HEK293T (cell line): ENCODE data around the gene TRIM5.
"Not testable (repeated sequence)": the region's sequence is repeated elsewhere in the genome, so short reads cannot be mapped to it uniquely, and the experiment has no call there.

Experiments
- CTCF ChIA-PET: fragments of 350-600 bp; formaldehyde crosslinking; extraction: SDS; loops from one replicate; lab custom pipeline; 2021; ENCODE audit warnings: antibody characterized with exemption, inconsistent platforms; lab: Yijun Ruan, JAX
- POLR2A ChIA-PET: fragments of 350-600 bp; formaldehyde crosslinking; extraction: SDS; loops from one replicate; lab custom pipeline; 2020; ENCODE audit warnings: antibody characterized with exemption, inconsistent platforms; lab: Yijun Ruan, JAX
- DNase-seq: peaks from one replicate; pipeline ENCODE4 v3.0.0; 2012; ENCODE audit warnings: mixed read lengths; ENCODE audit errors: extremely low spot score
- ARNT ChIP-seq: fragments of 450-650 bp; IDR thresholded peaks from 2 replicates; pipeline ENCODE4 v1.6.1; 2017; ENCODE audit warnings: mild to moderate bottlenecking
- BHLHE40 ChIP-seq: fragments of 450-650 bp; IDR thresholded peaks from 2 replicates; pipeline ENCODE4 v1.6.1; 2016; ENCODE audit warnings: mild to moderate bottlenecking, moderate library complexity, borderline replicate concordance
- CTBP1 ChIP-seq: fragments of 450-650 bp; IDR thresholded peaks from 2 replicates; pipeline ENCODE4 v1.6.1; 2016; ENCODE audit warnings: borderline replicate concordance
- ELF4 ChIP-seq: fragments of 450-650 bp; IDR thresholded peaks from 2 replicates; pipeline ENCODE4 v1.6.1; 2017; ENCODE audit warnings: antibody characterized with exemption
- FOXA1 ChIP-seq: fragments of 450-650 bp; IDR thresholded peaks from 2 replicates; pipeline ENCODE4 v1.6.1; 2016; ENCODE audit warnings: mild to moderate bottlenecking
- FOXK2 ChIP-seq: fragments of 450-650 bp; IDR thresholded peaks from 2 replicates; pipeline ENCODE4 v1.6.1; 2016; ENCODE audit warnings: mild to moderate bottlenecking
- FOXM1 ChIP-seq: fragments of 450-650 bp; IDR thresholded peaks from 2 replicates; pipeline ENCODE4 v1.6.1; 2017; ENCODE audit warnings: mild to moderate bottlenecking, borderline replicate concordance
- HDGF ChIP-seq: fragments of 450-650 bp; IDR thresholded peaks from 2 replicates; pipeline ENCODE4 v1.6.1; 2017; ENCODE audit warnings: antibody characterized with exemption, borderline replicate concordance
- L3MBTL2 ChIP-seq: fragments of 450-650 bp; conservative IDR thresholded peaks from 2 replicates; pipeline ENCODE4 v1.6.1; 2016; ENCODE audit warnings: mild to moderate bottlenecking
- LEF1 ChIP-seq: fragments of 450-650 bp; IDR thresholded peaks from 2 replicates; pipeline ENCODE4 v1.6.1; 2017; ENCODE audit warnings: mild to moderate bottlenecking, borderline replicate concordance
- NFRKB ChIP-seq: fragments of 450-650 bp; IDR thresholded peaks from 2 replicates; pipeline ENCODE4 v1.6.1; 2016; ENCODE audit warnings: mild to moderate bottlenecking, moderate library complexity
- SP1 ChIP-seq: fragments of 450-650 bp; IDR thresholded peaks from 2 replicates; pipeline ENCODE4 v1.6.1; 2017
- SUZ12 ChIP-seq: fragments of 450-650 bp; IDR thresholded peaks from 2 replicates; pipeline ENCODE4 v1.6.1; 2016; ENCODE audit warnings: mild to moderate bottlenecking
- TARDBP ChIP-seq: fragments of 450-650 bp; IDR thresholded peaks from 2 replicates; pipeline ENCODE4 v1.6.1; 2016
- ZNF384 ChIP-seq: fragments of 450-650 bp; IDR thresholded peaks from 2 replicates; pipeline ENCODE4 v1.6.1; 2016
- TF ChIP-seq, protein P1 (sequence below): fragments of 450-650 bp; IDR thresholded peaks from 2 replicates; pipeline ENCODE4 v1.6.1; 2016

Gene TRIM5

DNA sequence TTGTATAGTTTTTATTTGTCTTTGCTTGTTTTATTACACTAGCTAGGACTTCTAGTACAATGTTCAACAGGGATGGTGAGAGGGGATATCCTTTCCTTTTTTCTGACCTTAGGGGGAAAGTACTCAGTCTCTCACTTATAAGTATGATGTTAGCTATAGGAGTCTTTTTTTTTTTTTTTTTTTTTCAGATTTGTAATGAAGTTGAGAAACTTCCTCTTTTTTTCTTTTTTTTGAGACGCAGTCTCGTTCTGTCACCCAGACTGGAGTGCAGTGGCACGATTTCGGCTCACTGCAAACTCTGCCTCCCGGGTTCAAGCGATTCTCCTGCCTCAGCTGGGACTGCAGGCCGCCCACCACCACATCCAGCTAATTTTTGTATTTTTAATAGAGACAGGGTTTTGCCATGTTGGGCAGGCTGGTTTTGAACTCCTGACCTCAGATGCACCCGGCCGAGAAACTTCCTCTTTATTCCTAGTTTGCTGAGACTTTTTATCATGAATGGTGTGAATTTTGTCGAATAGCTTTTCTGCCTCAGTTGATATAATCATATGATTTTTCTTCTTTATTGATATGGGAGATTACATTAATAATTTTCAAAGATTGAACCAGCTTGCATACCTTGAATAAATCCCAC lies 15.7 kb upstream of the TRIM5 start:
- no peak for DNase-seq
- TF ChIP-seq SUZ12 (no peak), ARNT (no peak), BHLHE40 (no peak), ZNF384 (no peak), FOXK2 (no peak), SP1 (no peak), ELF4 (no peak), L3MBTL2 (no peak), FOXA1 (no peak), CTBP1 (no peak), NFRKB (no peak), LEF1 (no peak), HDGF (no peak), TARDBP (no peak), FOXM1 (no peak)
- TF ChIP-seq, protein P1, sequence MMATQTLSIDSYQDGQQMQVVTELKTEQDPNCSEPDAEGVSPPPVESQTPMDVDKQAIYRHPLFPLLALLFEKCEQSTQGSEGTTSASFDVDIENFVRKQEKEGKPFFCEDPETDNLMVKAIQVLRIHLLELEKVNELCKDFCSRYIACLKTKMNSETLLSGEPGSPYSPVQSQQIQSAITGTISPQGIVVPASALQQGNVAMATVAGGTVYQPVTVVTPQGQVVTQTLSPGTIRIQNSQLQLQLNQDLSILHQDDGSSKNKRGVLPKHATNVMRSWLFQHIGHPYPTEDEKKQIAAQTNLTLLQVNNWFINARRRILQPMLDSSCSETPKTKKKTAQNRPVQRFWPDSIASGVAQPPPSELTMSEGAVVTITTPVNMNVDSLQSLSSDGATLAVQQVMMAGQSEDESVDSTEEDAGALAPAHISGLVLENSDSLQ = no peak
- CTCF ChIA-PET = no interaction called here
- POLR2A ChIA-PET = no interaction called here

GRCh38 chr11:5698281-5698680 lies 13.4 kb upstream of the TRIM5 start:
- ChIA-PET CTCF (no interaction called here), POLR2A (no interaction called here)
- no peak for DNase-seq
- no peak for TF ChIP-seq NFRKB
- TF ChIP-seq FOXM1 = no peak
- TF ChIP-seq TARDBP = no peak

GRCh38 chr11:5696210-5696609 lies 11.3 kb upstream of the TRIM5 start:
- no peak for DNase-seq
- TF ChIP-seq ARNT (no peak), SUZ12 (no peak), FOXM1 (no peak), ZNF384 (no peak), CTBP1 (no peak), FOXA1 (no peak), HDGF (no peak), L3MBTL2 (no peak), LEF1 (no peak), SP1 (no peak), FOXK2 (no peak), TARDBP (no peak), NFRKB (no peak), ELF4 (no peak), BHLHE40 (no peak)
- TF ChIP-seq, protein P1 = no peak
- ChIA-PET CTCF (no interaction called here), POLR2A (interaction anchor here (1.0 kb wide), 1 partner anchor 11 kb away, joined by 3 read pairs; the partner anchor contains the start of gene TRIM5)

GRCh38 chr11:5695580-5695979 lies 10.7 kb upstream of the TRIM5 start:
- ChIA-PET CTCF (no interaction called here), POLR2A (no interaction called here)
- TF ChIP-seq BHLHE40 = no peak
- TF ChIP-seq HDGF = no peak
- TF ChIP-seq FOXM1 = no peak
- no peak for TF ChIP-seq SP1
- no peak for TF ChIP-seq ARNT
- no peak for TF ChIP-seq CTBP1
- TF ChIP-seq FOXA1 = no peak
- TF ChIP-seq TARDBP = no peak
- TF ChIP-seq LEF1 = no peak
- no peak for TF ChIP-seq ZNF384
- TF ChIP-seq SUZ12 = no peak
- no peak for TF ChIP-seq FOXK2
- TF ChIP-seq, protein P1 = no peak
- no peak for TF ChIP-seq L3MBTL2
- TF ChIP-seq ELF4 = no peak
- no peak for TF ChIP-seq NFRKB
- DNase-seq = no peak

DNA sequence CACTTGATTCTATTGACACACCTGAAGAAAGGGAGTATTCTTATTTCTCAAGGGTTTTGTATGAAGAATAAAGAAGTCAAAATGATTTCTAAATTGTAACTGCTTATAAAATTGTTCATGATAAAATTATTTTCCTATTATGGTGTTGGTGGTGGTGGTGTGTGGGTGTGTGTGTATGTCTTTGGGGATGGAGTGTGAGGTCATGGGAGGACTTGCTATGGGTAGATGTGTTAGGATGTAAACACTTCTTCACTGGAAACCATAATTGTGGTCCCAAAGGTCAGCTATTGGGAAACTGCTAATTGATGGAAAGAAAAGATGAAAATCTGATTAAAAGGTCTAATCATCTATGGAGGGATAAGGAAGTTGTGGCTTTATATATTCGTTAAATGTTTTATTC lies 9.8 kb upstream of the TRIM5 start:
- TF ChIP-seq FOXM1 = no peak
- no peak for TF ChIP-seq NFRKB
- TF ChIP-seq ELF4 = no peak
- no peak for TF ChIP-seq TARDBP
- no peak for TF ChIP-seq CTBP1
- TF ChIP-seq SP1 = no peak
- TF ChIP-seq LEF1 = no peak
- TF ChIP-seq FOXA1 = no peak
- no peak for TF ChIP-seq HDGF
- no peak for TF ChIP-seq BHLHE40
- no peak for TF ChIP-seq ARNT
- TF ChIP-seq L3MBTL2 = no peak
- TF ChIP-seq SUZ12 = no peak
- no peak for TF ChIP-seq FOXK2
- no peak for TF ChIP-seq ZNF384
- TF ChIP-seq, protein P1 = no peak
- POLR2A ChIA-PET = no interaction called here
- no peak for DNase-seq
- CTCF ChIA-PET = no interaction called here

- POLR2A ChIA-PET = no interaction called here
- TF ChIP-seq FOXA1 (no peak), L3MBTL2 (no peak)
- CTCF ChIA-PET = no interaction called here
- DNase-seq = no peak
Observed at GRCh38 chr11:5691964-5692361, 7.1 kb upstream of the TRIM5 start.

DNA sequence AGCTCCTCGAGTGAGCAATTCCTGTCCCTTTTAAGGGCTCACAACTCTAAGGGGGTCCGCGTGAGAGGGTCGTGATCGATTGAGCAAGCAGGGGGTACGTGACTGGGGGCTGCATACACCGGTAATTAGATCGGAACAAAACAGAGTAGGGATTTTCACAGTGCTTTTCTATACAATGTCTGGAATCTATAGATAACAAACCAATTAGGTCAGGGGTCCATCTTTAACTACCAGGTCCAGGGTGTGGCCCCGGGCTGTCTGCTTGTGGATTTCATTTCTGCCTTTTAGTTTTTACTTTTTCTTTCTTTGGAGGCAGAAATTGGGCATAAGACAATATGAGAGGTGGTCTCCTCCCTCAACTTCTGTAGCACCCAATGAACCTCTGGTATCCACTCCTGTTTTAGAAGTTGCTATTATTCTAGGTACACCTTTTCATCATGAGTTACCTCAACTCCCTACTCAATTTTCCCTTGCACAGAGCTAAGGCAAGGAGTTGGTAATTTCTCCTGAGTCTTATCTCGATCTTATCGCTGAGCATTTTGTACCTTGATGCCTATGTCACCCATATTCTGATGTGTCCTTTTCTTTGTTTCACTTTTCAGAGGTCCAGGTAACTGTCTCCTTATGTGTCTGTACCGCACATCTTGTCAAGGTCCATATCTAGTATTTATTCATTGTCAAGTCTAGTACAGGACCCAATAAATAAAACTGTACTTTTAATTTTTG lies 6.5 kb upstream of the TRIM5 start:
- CTCF ChIA-PET, DNase-seq, POLR2A ChIA-PET: not testable (repeated sequence)
